ENCODE measurements around the gene WASHC2A.
"Not testable (repeated sequence)": the region's sequence is repeated elsewhere in the genome, so short reads cannot be mapped to it uniquely, and the experiment has no call there.

WASHC2A gene

DNA sequence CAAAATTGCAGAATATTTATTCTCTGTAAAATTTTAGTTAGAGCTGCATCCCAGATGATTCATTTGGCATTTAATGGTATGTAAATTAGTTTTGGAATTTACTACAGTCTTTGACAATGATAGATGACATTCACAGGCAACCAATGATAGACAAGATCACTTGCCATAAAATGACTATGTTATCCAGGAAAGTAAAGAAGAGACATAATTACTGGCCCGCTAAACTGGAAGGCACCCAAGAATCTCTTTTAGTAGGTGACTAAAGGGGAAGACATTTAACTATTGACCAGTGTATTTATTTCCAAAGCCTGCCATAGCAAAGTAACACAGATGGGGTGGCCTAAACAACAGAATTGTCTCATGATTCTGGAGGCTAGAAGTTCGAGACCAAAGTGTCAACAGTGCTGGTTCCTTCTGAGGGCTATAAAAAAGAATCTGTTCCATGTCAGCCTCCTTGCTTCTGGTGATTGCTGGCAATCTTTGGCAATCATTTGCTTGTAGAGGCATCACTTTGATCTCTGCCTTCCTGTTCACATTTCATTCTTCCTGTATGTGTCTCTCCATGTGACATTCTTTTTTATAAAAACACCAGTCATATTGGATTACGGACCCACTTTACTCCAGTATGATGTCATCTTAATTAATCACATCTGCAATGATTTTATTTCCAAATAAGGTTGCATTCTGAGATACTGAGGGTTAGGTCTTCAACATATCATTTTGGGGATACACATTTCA is 107.2 kb downstream of the WASHC2A start:
- not testable (repeated sequence) for H3K4me1 ChIP-seq (ENCODE audit: insufficient read depth, low read length); H3K4me3 ChIP-seq (ENCODE audit: low read depth in 1 of 2, low read length in 2 of 2); H3K27ac ChIP-seq (ENCODE audit: low read depth, low read length); H3K27me3 ChIP-seq (ENCODE audit: control insufficient read depth in 1 of 2, insufficient read depth in 2 of 2, low read length in 2 of 2); H3K9ac ChIP-seq (ENCODE audit: low read length); H3K36me3 ChIP-seq (ENCODE audit: insufficient read depth, low read length); H3K9me3 ChIP-seq (ENCODE audit: low read length)

All from muscle layer of colon (tissue), 2 donors.